Measurements from ENCODE around the gene GAPDH. TPM values are rescaled to one million over a fixed set of nuclear protein-coding genes. Genes with fewer than 3 reads are reported as not detected.
A peak's percentile ranks its signal among the peaks of the same experiment; 100 is the strongest.

The GAPDH gene
- total RNA-seq, 2 donors from 2014 or later = 4,693 to 5,476 TPM

GRCh38 chr12:6538420-6539313, 4.3 kb downstream of the GAPDH start:
- no peak for TF ChIP-seq CTCF (IDR thresholded peaks at IDR 0.05)
- no peak for DNase-seq (ENCODE audit: low spot score)
- H3K4me1 ChIP-seq = peaks cover 0 to 68% of the 10 kb centered on the region in 2 donors
- H3K27ac ChIP-seq = peak overlapping the region; percentile 77 to 99
- H3K27me3 ChIP-seq = no peaks in the 10 kb centered on the region
- no peaks in the 10 kb centered on the region for H3K9me3 ChIP-seq
- peaks cover 40% of the 10 kb centered on the region for H3K36me3 ChIP-seq
- H3K4me3 ChIP-seq = no peak overlapping the region

- Histone ChIP-seq H3K4me3 (no peak overlapping the region), H3K27me3 (no peaks in the 10 kb centered on the region), H3K27ac (peak overlapping the region; percentile 77 to 81), H3K9me3 (no peaks in the 10 kb centered on the region), H3K36me3 (peaks cover 46% of the 10 kb centered on the region), H3K4me1 (peaks cover 0 to 63% of the 10 kb centered on the region in 2 donors)
- TF ChIP-seq CTCF (IDR thresholded peaks at IDR 0.05) = no peak
- no peak for DNase-seq (ENCODE audit: low spot score)
These were observed 5.0 kb downstream of the GAPDH start for GRCh38 chr12:6539314-6539682.

- TF ChIP-seq CTCF (IDR thresholded peaks at IDR 0.05) = no peak
- no peaks in the 10 kb centered on the region for H3K9me3 ChIP-seq
- peak overlapping the region; percentile 77 to 81 for H3K27ac ChIP-seq
- DNase-seq (ENCODE audit: low spot score) = no peak
- H3K27me3 ChIP-seq = no peaks in the 10 kb centered on the region
- H3K4me1 ChIP-seq = peaks cover 0 to 63% of the 10 kb centered on the region in 2 donors
- H3K4me3 ChIP-seq = no peak overlapping the region
- H3K36me3 ChIP-seq = peaks cover 50% of the 10 kb centered on the region
These were observed 5.4 kb downstream of the GAPDH start for GRCh38 chr12:6539707-6540134.

- H3K9me3 ChIP-seq = no peaks in the 10 kb centered on the region
- peak overlapping the region in 1 of 2 donors; percentile 17 for H3K4me3 ChIP-seq
- no peaks in the 10 kb centered on the region for H3K27me3 ChIP-seq
- peaks cover 52% of the 10 kb centered on the region for H3K36me3 ChIP-seq
- peaks cover 0 to 63% of the 10 kb centered on the region in 2 donors for H3K4me1 ChIP-seq
- no peak for TF ChIP-seq CTCF (IDR thresholded peaks at IDR 0.05)
- peak overlapping the region; percentile 77 to 81 for H3K27ac ChIP-seq
- peak; percentile 97 for DNase-seq (ENCODE audit: low spot score)
These were observed 6.0 kb downstream of the GAPDH start for GRCh38 chr12:6540181-6540877.

- H3K36me3 ChIP-seq = peaks cover 41% of the 10 kb centered on the region
- peaks cover 0 to 57% of the 10 kb centered on the region in 2 donors for H3K4me1 ChIP-seq
- peak overlapping the region; percentile 77 to 81 for H3K27ac ChIP-seq
- H3K9me3 ChIP-seq = no peaks in the 10 kb centered on the region
- no peak for DNase-seq (ENCODE audit: low spot score)
- no peaks in the 10 kb centered on the region for H3K27me3 ChIP-seq
- TF ChIP-seq CTCF (IDR thresholded peaks at IDR 0.05) = no peak
- no peak overlapping the region for H3K4me3 ChIP-seq
These were observed 7.3 kb downstream of the GAPDH start for GRCh38 chr12:6541371-6542165.

All from right atrium auricular region (tissue), 2 donors.